ENCODE results near the gene ZNF532. TPM values are rescaled to one million over a fixed set of nuclear protein-coding genes. Genes with fewer than 3 reads are reported as not detected.

The ZNF532 gene
- polyA plus RNA-seq, 1 donor (not counting 4 experiments of a cell fraction or from before 2014, with no cell fraction given) = 31.5 TPM

DNA sequence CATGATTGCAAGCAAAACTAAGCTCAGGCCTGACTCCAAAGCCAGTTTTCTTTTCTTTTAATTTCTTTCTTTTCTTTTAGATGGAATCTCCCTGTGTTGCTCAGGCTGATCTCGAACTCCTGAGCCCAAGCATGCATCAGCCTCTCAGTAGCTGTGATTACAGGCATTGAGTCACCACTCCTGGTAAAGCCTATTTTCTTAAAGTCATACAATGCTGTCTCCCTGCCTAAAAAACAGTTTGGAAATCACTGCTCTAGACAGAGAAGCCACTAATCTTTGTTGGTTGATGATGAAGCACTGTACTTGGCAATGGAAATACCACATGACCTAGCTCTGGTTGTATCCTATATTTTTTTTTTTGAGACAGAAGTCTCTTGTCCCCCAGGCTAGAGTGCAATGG lies 33.1 kb upstream of the ZNF532 start:
- no peak overlapping the region for H3K4me3 ChIP-seq (ENCODE audit: control insufficient read depth in 2 of 3, extremely low read depth in 1 of 3, insufficient read depth in 2 of 3, low read depth in 1 of 3, low read length in 3 of 3)
- no peak overlapping the region for H3K27ac ChIP-seq (ENCODE audit: control insufficient read depth, insufficient read depth, low read length)
- H3K4me2 ChIP-seq (ENCODE audit: control insufficient read depth, extremely low read depth, insufficient read depth, low read depth, low read length) = no peak overlapping the region
- no peak overlapping the region for H3K9ac ChIP-seq (ENCODE audit: control insufficient read depth, extremely low read depth, insufficient read depth, low read length)
- DNase-seq (ENCODE audit: low read depth, low spot score) (no peak), FAIRE-seq (no peak)
- no peaks in the 10 kb centered on the region for H3K27me3 ChIP-seq (ENCODE audit: control insufficient read depth, extremely low read depth, insufficient read depth, low read length)
- H3K4me1 ChIP-seq (ENCODE audit: control insufficient read depth, extremely low read depth, insufficient read depth, low read length) = no peaks in the 10 kb centered on the region
- H3K9me3 ChIP-seq (ENCODE audit: control insufficient read depth, low read depth, low read length) = no peaks in the 10 kb centered on the region
- H3K9me1 ChIP-seq (ENCODE audit: control insufficient read depth, extremely low read depth, insufficient read depth, low read length) = no peaks in the 10 kb centered on the region
- H2AFZ ChIP-seq (ENCODE audit: control insufficient read depth, low read length) = no peak overlapping the region
- dilution Hi-C loops (cut with MboI; ENCODE audit: extremely low pct_ligation_motif_present, low sequenced_read_pairs) = no loop called here
- no peaks in the 10 kb centered on the region for H3K79me2 ChIP-seq (ENCODE audit: control insufficient read depth, insufficient read depth, low read length)
- no peaks in the 10 kb centered on the region for H3K36me3 ChIP-seq (ENCODE audit: control insufficient read depth in 2 of 2, extremely low read depth in 1 of 2, insufficient read depth in 2 of 2, low read length in 2 of 2)
- H4K20me1 ChIP-seq (ENCODE audit: control insufficient read depth, extremely low read depth, insufficient read depth, low read length) = no peaks in the 10 kb centered on the region
- no peak for TF ChIP-seq EZH2 (IDR thresholded peaks at IDR 0.05; ENCODE audit: low read length)
- TF ChIP-seq, protein P1, sequence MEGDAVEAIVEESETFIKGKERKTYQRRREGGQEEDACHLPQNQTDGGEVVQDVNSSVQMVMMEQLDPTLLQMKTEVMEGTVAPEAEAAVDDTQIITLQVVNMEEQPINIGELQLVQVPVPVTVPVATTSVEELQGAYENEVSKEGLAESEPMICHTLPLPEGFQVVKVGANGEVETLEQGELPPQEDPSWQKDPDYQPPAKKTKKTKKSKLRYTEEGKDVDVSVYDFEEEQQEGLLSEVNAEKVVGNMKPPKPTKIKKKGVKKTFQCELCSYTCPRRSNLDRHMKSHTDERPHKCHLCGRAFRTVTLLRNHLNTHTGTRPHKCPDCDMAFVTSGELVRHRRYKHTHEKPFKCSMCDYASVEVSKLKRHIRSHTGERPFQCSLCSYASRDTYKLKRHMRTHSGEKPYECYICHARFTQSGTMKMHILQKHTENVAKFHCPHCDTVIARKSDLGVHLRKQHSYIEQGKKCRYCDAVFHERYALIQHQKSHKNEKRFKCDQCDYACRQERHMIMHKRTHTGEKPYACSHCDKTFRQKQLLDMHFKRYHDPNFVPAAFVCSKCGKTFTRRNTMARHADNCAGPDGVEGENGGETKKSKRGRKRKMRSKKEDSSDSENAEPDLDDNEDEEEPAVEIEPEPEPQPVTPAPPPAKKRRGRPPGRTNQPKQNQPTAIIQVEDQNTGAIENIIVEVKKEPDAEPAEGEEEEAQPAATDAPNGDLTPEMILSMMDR (optimal IDR thresholded peaks at IDR 0.05 in 1 of 3, IDR thresholded peaks at IDR 0.05 in 1 of 3, conservative IDR thresholded peaks at IDR 0.05 in 1 of 3; ENCODE audit: extremely low read depth in 1 of 3, insufficient read depth in 2 of 3, low read length in 3 of 3) = no peak

DNA sequence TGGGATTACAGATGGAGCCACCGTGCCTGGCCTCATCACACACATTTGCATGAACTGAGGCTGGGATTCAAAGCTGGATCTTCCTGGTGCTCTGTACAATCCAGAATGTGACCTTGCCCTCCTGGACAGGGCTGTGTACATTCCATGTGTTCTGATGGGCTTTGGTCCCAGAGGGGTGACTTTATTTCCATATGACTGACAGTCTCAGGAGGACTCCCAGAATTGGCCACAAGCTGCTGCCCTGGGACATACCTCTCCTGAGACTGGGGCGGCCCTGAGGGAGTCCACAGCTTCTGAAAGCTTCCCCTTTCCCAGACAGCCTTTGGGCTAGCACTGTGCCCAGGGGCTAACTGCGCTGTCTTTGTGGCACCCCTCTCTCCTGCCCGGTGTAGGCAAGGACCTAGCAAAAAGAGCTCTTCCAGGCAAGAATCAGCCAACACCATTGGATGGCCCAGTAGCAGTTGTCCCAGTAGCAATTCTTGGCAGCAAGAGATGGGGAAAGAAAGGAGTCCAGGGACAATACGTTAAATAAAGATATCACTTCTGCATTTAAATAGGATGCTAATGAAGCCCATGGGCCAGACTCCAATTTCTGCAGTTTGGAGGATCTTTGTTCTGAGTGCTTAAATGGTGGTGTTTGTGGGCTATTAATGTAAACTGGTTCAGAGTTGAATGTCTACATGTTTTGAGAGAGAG lies 26.4 kb upstream of the ZNF532 start:
- no peaks in the 10 kb centered on the region for H4K20me1 ChIP-seq (ENCODE audit: control insufficient read depth, extremely low read depth, insufficient read depth, low read length)
- DNase-seq (ENCODE audit: low read depth, low spot score) = no peak
- H3K27me3 ChIP-seq (ENCODE audit: control insufficient read depth, extremely low read depth, insufficient read depth, low read length) = no peaks in the 10 kb centered on the region
- H3K27ac ChIP-seq (ENCODE audit: control insufficient read depth, insufficient read depth, low read length) = no peak overlapping the region
- H3K36me3 ChIP-seq (ENCODE audit: control insufficient read depth in 2 of 2, extremely low read depth in 1 of 2, insufficient read depth in 2 of 2, low read length in 2 of 2) = no peaks in the 10 kb centered on the region
- dilution Hi-C loops (cut with MboI; ENCODE audit: extremely low pct_ligation_motif_present, low sequenced_read_pairs) = no loop called here
- H3K9me3 ChIP-seq (ENCODE audit: control insufficient read depth, low read depth, low read length) = peaks cover 3% of the 10 kb centered on the region
- H3K4me3 ChIP-seq (ENCODE audit: control insufficient read depth in 2 of 3, extremely low read depth in 1 of 3, insufficient read depth in 2 of 3, low read depth in 1 of 3, low read length in 3 of 3) = no peak overlapping the region
- no peaks in the 10 kb centered on the region for H3K79me2 ChIP-seq (ENCODE audit: control insufficient read depth, insufficient read depth, low read length)
- no peak overlapping the region for H2AFZ ChIP-seq (ENCODE audit: control insufficient read depth, low read length)
- no peak overlapping the region for H3K9ac ChIP-seq (ENCODE audit: control insufficient read depth, extremely low read depth, insufficient read depth, low read length)
- TF ChIP-seq, protein P1 (optimal IDR thresholded peaks at IDR 0.05 in 1 of 3, IDR thresholded peaks at IDR 0.05 in 1 of 3, conservative IDR thresholded peaks at IDR 0.05 in 1 of 3; ENCODE audit: extremely low read depth in 1 of 3, insufficient read depth in 2 of 3, low read length in 3 of 3) = no peak
- no peak for TF ChIP-seq EZH2 (IDR thresholded peaks at IDR 0.05; ENCODE audit: low read length)
- H3K4me2 ChIP-seq (ENCODE audit: control insufficient read depth, extremely low read depth, insufficient read depth, low read depth, low read length) = no peak overlapping the region
- no peak for FAIRE-seq
- no peaks in the 10 kb centered on the region for H3K4me1 ChIP-seq (ENCODE audit: control insufficient read depth, extremely low read depth, insufficient read depth, low read length)
- no peaks in the 10 kb centered on the region for H3K9me1 ChIP-seq (ENCODE audit: control insufficient read depth, extremely low read depth, insufficient read depth, low read length)

Measured in keratinocyte (primary cell).